Endothelial cell of umbilical vein (primary cell): ENCODE measurements around the gene HES1. TPM values are rescaled to one million over a fixed set of nuclear protein-coding genes. Genes with fewer than 3 reads are reported as not detected.

Source experiments
- BruUV-seq: library from RNA; stranded (reverse); fragments of 400-500 nt; replicated peaks from 2 replicates; lab custom pipeline; 2021; lab: Mats Ljungman, UMichigan
- CTCF ChIA-PET: fragments of 300-600, 350-600 bp; sonication (Branson Sonifier 250); formaldehyde crosslinking; loops from one replicate; lab custom pipeline; 2021; ENCODE audit warnings: antibody characterized with exemption, inconsistent platforms; lab: Charles Lee
- POLR2A ChIA-PET: fragments of 300-600, 350-600 bp; sonication (Branson Sonifier 250); formaldehyde crosslinking; loops from one replicate; lab custom pipeline; 2021; ENCODE audit warnings: antibody characterized with exemption, inconsistent platforms; lab: Charles Lee
- DNase-seq: peaks from one replicate; pipeline ENCODE4 v3.0.0-alpha.2; 2011; ENCODE audit warnings: low read depth, low spot score
- FAIRE-seq: peaks from 2 replicates; lab custom pipeline; 2011; peaks lifted over from hg19 to GRCh38; lab: Jason Lieb, UNC
- H2AFZ ChIP-seq: 2 replicates; pipeline ENCODE4 v1.6.0; 2012; ENCODE audit warnings: low read depth, low read length, control low read depth, inconsistent platforms
- H3K27ac ChIP-seq: 2 replicates; pipeline ENCODE4 v1.5.1; 2011; ENCODE audit warnings: low read depth, mild to moderate bottlenecking, control low read depth, low read length, moderate library complexity; ENCODE audit not compliant: insufficient read depth
- H3K27me3 ChIP-seq, 2 experiments: 2 replicates each; pipeline versions ENCODE4 v1.6.0 to v1.6.1; 2011; ENCODE audit warnings: low read length in 2 of 2, mixed read lengths in 1 of 2; ENCODE audit not compliant: control insufficient read depth in 2 of 2, insufficient read depth in 2 of 2
- H3K36me3 ChIP-seq, 2 experiments: 2 replicates in 1 of 2; 3 replicates in 1 of 2; pipeline ENCODE4 v1.5.1; 2011; ENCODE audit warnings: low read length in 2 of 2, mild to moderate bottlenecking in 1 of 2, moderate library complexity in 1 of 2; ENCODE audit not compliant: control insufficient read depth in 2 of 2, insufficient read depth in 2 of 2; ENCODE audit errors: extremely low read depth in 1 of 2
- H3K4me1 ChIP-seq: 3 replicates; pipeline ENCODE4 v1.5.1; 2011; ENCODE audit warnings: mild to moderate bottlenecking, low read length; ENCODE audit not compliant: control insufficient read depth, insufficient read depth; ENCODE audit errors: extremely low read depth
- H3K4me2 ChIP-seq: 2 replicates; pipeline ENCODE4 v1.6.1; 2011; ENCODE audit warnings: low read length, control low read depth, mixed read lengths; ENCODE audit not compliant: insufficient read depth
- H3K4me3 ChIP-seq, 3 experiments: fragments of 200-600 bp in 1 of 3; sonication (generic), shearing (Covaris generic) in 1 of 3; replicated peaks in 1 of 3; 2 replicates each; pipeline ENCODE4 v1.5.1; 2011 to 2016; ENCODE audit warnings: control low read depth in 3 of 3, low read length in 3 of 3, mild to moderate bottlenecking in 2 of 3, inconsistent platforms in 1 of 3, low read depth in 1 of 3, moderate library complexity in 1 of 3; ENCODE audit not compliant: insufficient read depth in 1 of 3
- H3K79me2 ChIP-seq: 2 replicates; pipeline ENCODE4 v1.6.0; 2012; ENCODE audit warnings: low read length, inconsistent platforms; ENCODE audit not compliant: control insufficient read depth, insufficient read depth
- H3K9ac ChIP-seq: replicated peaks from 2 replicates; pipeline ENCODE3; 2011; ENCODE audit warnings: low read length, control low read depth; ENCODE audit not compliant: insufficient read depth; ENCODE audit errors: extremely low read depth
- H3K9me1 ChIP-seq: replicated peaks from 3 replicates; pipeline ENCODE4 v1.6.0; 2011; ENCODE audit warnings: mild to moderate bottlenecking, low read length; ENCODE audit not compliant: control insufficient read depth, insufficient read depth; ENCODE audit errors: extremely low read depth
- H3K9me3 ChIP-seq: replicated peaks from 2 replicates; pipeline ENCODE4 v1.5.1; 2012; ENCODE audit warnings: low read length, inconsistent platforms; ENCODE audit not compliant: control insufficient read depth, insufficient read depth
- H4K20me1 ChIP-seq: replicated peaks from 2 replicates; pipeline ENCODE3; 2011; ENCODE audit warnings: mild to moderate bottlenecking, low read length; ENCODE audit not compliant: control insufficient read depth, insufficient read depth; ENCODE audit errors: extremely low read depth
- EZH2 ChIP-seq: IDR thresholded peaks from 2 replicates; pipeline ENCODE4 v1.6.1; 2012; ENCODE audit warnings: borderline replicate concordance, low read depth, mild to moderate bottlenecking, moderate library complexity, low read length, inconsistent platforms; ENCODE audit not compliant: severe bottlenecking
- FOS ChIP-seq: IDR thresholded peaks from 2 replicates; pipeline ENCODE4 v1.6.1; 2011; ENCODE audit warnings: mild to moderate bottlenecking, low read length, moderate library complexity, borderline replicate concordance; ENCODE audit not compliant: insufficient read depth
- GATA2 ChIP-seq: IDR thresholded peaks from 2 replicates; pipeline ENCODE4 v1.7.0; 2011; ENCODE audit warnings: low read depth, mild to moderate bottlenecking, moderate library complexity, mixed read lengths, low read length; ENCODE audit not compliant: insufficient read length, insufficient read depth
- JUN ChIP-seq: IDR thresholded peaks from 2 replicates; pipeline ENCODE4 v1.6.1; 2011; ENCODE audit warnings: borderline replicate concordance, low read depth; ENCODE audit not compliant: insufficient read length, insufficient read depth
- MAX ChIP-seq: IDR thresholded peaks from 2 replicates; pipeline ENCODE4 v1.6.1; 2011; ENCODE audit not compliant: insufficient read depth, insufficient read length
- MYC ChIP-seq: IDR thresholded peaks from one replicate; pipeline ENCODE4 v1.6.1; 2011; ENCODE audit warnings: mild to moderate bottlenecking, low read depth, low read length
- POLR2A ChIP-seq: IDR thresholded peaks from 2 replicates; pipeline ENCODE4 v1.6.1; 2012; ENCODE audit warnings: low read depth, mild to moderate bottlenecking, control low read depth, low read length
- POLR2AphosphoS5 ChIP-seq: IDR thresholded peaks from 2 replicates; pipeline ENCODE4 v1.6.1; 2012; ENCODE audit warnings: low read depth, mild to moderate bottlenecking, control low read depth, low read length, moderate library complexity; ENCODE audit not compliant: insufficient read depth
- dilution Hi-C: fragments of 300-500 bp; cut with MboI; formaldehyde crosslinking; loops from one replicate; pipeline ENCODE4 v1.15.0; 2019; ENCODE audit warnings: low sequenced_read_pairs; ENCODE audit not compliant: extremely low pct_ligation_motif_present
- intact Hi-C: fragments of 100-400 bp; cut with micrococcal nuclease; formaldehyde crosslinking; loops from one replicate; pipeline ENCODE4 v1.10.0; 2022
- polyA plus RNA-seq, 4 experiments: library from polyadenylated mRNA; depleted of rRNA in 3 of 4; stranded (reverse) in 3 of 4; unstranded in 1 of 4; fragments of >200 nt; gene quantifications; 2 replicates each; pipeline versions ENCODE4 v1.2.1 to v1.2.3, GENCODE V29; 2011 to 2012; ENCODE audit warnings: missing spikeins in 1 of 4
- total RNA-seq: library from RNA; stranded (reverse); gene quantifications from 2 replicates; pipeline ENCODE4 v1.2.3, GENCODE V29; 2021
- TF ChIP-seq, protein P1 (sequence below), 2 donors: IDR thresholded peaks; 1 replicate in 1 of 2; 2 replicates in 1 of 2; pipeline ENCODE4 v1.5.1; 2011; ENCODE audit warnings: low read length in 2 of 2, mild to moderate bottlenecking in 2 of 2, moderate library complexity in 2 of 2, control low read depth in 1 of 2, inconsistent platforms in 1 of 2, low read depth in 1 of 2; ENCODE audit not compliant: insufficient read depth in 1 of 2; ENCODE audit errors: extremely low read depth in 1 of 2

The HES1 gene
- total and polyA plus RNA-seq, 2 donors (not counting 3 experiments of a cell fraction or from before 2014, with no cell fraction given) = 42.0 to 210 TPM

DNA sequence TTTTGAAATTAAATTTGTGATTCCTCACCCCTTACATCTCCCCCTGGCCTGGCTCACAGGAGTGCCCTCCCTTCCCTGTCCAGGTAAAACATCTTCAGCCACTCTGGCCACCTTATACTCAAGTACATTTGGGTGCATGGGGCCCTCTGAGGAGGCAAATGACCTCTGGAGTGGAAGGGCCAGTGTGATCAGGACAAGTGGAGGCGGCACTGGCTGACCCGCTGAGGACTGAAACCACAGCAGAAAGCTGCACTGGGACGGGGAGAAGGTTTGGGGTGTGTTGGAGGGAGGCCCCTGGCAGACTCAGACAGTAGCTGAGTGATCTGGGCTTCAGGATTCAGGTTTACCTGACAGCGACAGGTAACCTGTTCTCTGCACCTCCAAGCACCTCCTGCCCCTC, 24.2 kb downstream of the HES1 start:
- FAIRE-seq (no peak), DNase-seq (no peak)
- Histone ChIP-seq H3K9me3 (no peaks in the 10 kb centered on the region), H3K4me3 (no peak overlapping the region), H3K36me3 (no peaks in the 10 kb centered on the region), H3K9ac (no peak overlapping the region), H3K27ac (no peak overlapping the region), H3K79me2 (no peaks in the 10 kb centered on the region), H3K4me1 (no peaks in the 10 kb centered on the region), H4K20me1 (no peaks in the 10 kb centered on the region), H3K9me1 (no peaks in the 10 kb centered on the region), H3K27me3 (peaks cover 16 to 19% of the 10 kb centered on the region in 2 experiments), H2AFZ (no peak overlapping the region), H3K4me2 (no peak overlapping the region)
- intact Hi-C loops = no loop called here
- TF ChIP-seq POLR2AphosphoS5 (no peak), JUN (no peak), GATA2 (no peak), MAX (no peak), MYC (no peak), FOS (no peak), EZH2 (no peak), POLR2A (no peak)
- TF ChIP-seq, protein P1, sequence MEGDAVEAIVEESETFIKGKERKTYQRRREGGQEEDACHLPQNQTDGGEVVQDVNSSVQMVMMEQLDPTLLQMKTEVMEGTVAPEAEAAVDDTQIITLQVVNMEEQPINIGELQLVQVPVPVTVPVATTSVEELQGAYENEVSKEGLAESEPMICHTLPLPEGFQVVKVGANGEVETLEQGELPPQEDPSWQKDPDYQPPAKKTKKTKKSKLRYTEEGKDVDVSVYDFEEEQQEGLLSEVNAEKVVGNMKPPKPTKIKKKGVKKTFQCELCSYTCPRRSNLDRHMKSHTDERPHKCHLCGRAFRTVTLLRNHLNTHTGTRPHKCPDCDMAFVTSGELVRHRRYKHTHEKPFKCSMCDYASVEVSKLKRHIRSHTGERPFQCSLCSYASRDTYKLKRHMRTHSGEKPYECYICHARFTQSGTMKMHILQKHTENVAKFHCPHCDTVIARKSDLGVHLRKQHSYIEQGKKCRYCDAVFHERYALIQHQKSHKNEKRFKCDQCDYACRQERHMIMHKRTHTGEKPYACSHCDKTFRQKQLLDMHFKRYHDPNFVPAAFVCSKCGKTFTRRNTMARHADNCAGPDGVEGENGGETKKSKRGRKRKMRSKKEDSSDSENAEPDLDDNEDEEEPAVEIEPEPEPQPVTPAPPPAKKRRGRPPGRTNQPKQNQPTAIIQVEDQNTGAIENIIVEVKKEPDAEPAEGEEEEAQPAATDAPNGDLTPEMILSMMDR (IDR thresholded peaks at IDR 0.05; ENCODE audit: extremely low read depth in 1 of 2, insufficient read depth in 1 of 2, low read depth in 1 of 2, low read length in 2 of 2) = no peak
- POLR2A ChIA-PET = no interaction called here
- CTCF ChIA-PET = interaction anchor here (0.8 to 1.5 kb wide), 3 partner anchors 18 to 156 kb away, joined by 3 read pairs; no protein-coding TSS in a partner anchor
- dilution Hi-C loops = no loop called here
- BruUV-seq = no TSS peak
